ENCODE data around the gene ACAD8. TPM values are rescaled to one million over a fixed set of nuclear protein-coding genes. Genes with fewer than 3 reads are reported as not detected.

ACAD8 gene
- total RNA-seq, 1 experiment from 2014 or later: 18.9 TPM

DNA sequence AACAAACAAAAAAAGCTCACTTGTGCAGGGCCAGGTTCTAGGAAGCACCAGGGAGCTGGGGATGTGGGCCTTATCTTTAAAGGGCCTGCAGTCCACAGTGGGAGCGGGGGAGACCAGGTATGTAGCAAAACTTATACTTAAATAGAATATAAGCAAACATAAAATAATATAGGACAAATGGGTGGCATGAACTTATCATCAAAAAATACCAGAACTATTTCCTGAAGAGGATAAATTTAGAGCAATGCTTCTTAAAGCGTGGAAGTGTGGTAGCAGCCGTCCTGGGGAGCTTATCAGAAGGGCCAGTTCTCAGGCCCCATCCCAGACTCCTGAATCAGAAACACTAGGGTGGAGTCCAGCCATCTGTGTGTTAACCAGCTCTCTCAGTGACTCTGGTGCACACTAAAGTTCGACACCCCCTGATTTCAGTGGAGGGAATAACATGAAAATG, 19.6 kb upstream of the ACAD8 start:
- Mint-ChIP-seq H3K4me1 (ENCODE audit: insufficient read depth, unreplicated experiment) (peaks cover 8% of the 10 kb centered on the region), H3K9me3 (ENCODE audit: unreplicated experiment) (no peaks in the 10 kb centered on the region), H3K27ac (ENCODE audit: low read depth, unreplicated experiment) (no peak overlapping the region), H3K36me3 (ENCODE audit: insufficient read depth, unreplicated experiment) (peaks cover 27% of the 10 kb centered on the region), H3K4me3 (ENCODE audit: unreplicated experiment) (no peak overlapping the region), H3K27me3 (ENCODE audit: insufficient read depth, unreplicated experiment) (no peaks in the 10 kb centered on the region)
- no TSS peak for BruUV-seq (replicated peaks)
- POLR2A ChIA-PET: interaction anchor here (1.2 to 1.5 kb wide), 2 partner anchors 9 to 10 kb away, joined by 3 to 4 read pairs; partner anchors contain the start of genes NCAPD3 and VPS26B
- intact Hi-C loops (cut with micrococcal nuclease): no loop called here
- CTCF ChIA-PET: interaction anchor here (0.6 to 1.6 kb wide), 5 partner anchors 10 to 1669 kb away, joined by 3 to 6 read pairs (median 3); no protein-coding TSS in a partner anchor
- DNase-seq (ENCODE audit: unreplicated experiment): no peak
- TF ChIP-seq, protein P1, sequence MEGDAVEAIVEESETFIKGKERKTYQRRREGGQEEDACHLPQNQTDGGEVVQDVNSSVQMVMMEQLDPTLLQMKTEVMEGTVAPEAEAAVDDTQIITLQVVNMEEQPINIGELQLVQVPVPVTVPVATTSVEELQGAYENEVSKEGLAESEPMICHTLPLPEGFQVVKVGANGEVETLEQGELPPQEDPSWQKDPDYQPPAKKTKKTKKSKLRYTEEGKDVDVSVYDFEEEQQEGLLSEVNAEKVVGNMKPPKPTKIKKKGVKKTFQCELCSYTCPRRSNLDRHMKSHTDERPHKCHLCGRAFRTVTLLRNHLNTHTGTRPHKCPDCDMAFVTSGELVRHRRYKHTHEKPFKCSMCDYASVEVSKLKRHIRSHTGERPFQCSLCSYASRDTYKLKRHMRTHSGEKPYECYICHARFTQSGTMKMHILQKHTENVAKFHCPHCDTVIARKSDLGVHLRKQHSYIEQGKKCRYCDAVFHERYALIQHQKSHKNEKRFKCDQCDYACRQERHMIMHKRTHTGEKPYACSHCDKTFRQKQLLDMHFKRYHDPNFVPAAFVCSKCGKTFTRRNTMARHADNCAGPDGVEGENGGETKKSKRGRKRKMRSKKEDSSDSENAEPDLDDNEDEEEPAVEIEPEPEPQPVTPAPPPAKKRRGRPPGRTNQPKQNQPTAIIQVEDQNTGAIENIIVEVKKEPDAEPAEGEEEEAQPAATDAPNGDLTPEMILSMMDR (IDR thresholded peaks at IDR 0.05; ENCODE audit: unreplicated experiment): no peak

DNA sequence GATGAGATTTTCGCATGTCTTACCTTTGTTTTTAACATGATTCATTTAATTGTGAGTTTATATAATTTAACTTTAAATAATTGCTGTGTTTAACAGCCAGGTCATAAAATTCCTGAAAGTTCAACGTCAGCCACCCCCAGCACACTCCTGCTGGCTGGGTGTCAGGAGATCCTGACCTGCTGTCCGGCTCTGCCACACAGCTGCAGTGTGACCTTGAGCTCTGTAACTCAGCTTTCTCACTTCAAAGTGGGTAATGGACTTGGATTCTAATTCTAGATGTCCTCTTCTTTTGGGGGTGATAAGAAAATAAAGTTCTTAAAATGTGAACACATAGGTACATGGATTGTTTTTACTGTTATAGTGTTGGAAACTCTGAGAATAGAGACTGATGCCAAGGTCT, 18.0 kb upstream of the ACAD8 start:
- Mint-ChIP-seq H3K4me1 (ENCODE audit: insufficient read depth, unreplicated experiment) (no peaks in the 10 kb centered on the region), H3K27ac (ENCODE audit: low read depth, unreplicated experiment) (no peak overlapping the region), H3K36me3 (ENCODE audit: insufficient read depth, unreplicated experiment) (peaks cover 21% of the 10 kb centered on the region), H3K4me3 (ENCODE audit: unreplicated experiment) (no peak overlapping the region), H3K9me3 (ENCODE audit: unreplicated experiment) (no peaks in the 10 kb centered on the region), H3K27me3 (ENCODE audit: insufficient read depth, unreplicated experiment) (no peaks in the 10 kb centered on the region)
- intact Hi-C loops (cut with micrococcal nuclease): no loop called here
- TF ChIP-seq, protein P1 (IDR thresholded peaks at IDR 0.05; ENCODE audit: unreplicated experiment): no peak
- no TSS peak for BruUV-seq (replicated peaks)
- no peak for DNase-seq (ENCODE audit: unreplicated experiment)
- POLR2A ChIA-PET: no interaction called here
- CTCF ChIA-PET: interaction anchor here (0.7 kb wide), 1 partner anchor 17 kb away, joined by 3 read pairs; no protein-coding TSS in a partner anchor

DNA sequence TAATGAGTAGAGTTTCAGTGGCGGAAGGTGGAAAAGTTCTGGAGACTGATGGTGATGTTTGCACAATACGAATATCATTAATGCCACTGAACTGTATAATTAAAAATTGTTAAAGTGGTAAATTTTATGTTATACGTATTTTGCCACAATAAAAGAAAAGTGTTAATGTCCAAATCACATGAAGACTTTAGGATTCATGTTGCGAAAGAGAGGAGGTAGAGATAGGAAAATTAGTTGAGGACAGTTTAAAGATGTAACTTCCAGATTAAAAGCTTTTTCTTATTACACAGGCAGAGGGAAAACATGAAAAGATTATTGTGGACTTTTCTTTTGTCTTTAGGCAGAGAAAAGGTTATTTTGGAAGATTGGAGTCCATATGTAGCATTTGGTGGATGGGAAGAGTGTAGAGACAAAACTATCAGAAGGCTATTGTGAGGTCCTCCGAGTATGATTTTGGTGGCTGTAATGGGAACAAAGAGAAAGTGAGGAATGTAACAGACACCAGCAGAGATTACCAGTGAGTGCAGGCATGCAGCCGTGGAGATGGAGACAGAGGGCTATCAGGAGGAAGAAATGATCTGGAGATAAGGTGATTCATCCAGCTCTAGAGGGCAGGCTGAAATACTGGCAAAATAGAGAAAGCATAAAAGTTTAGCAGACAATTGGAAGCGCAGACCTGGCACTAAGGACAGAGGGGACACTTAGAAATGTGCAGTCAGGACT, 16.4 kb upstream of the ACAD8 start:
- Mint-ChIP-seq H3K36me3 (ENCODE audit: insufficient read depth, unreplicated experiment) (peaks cover 14% of the 10 kb centered on the region), H3K9me3 (ENCODE audit: unreplicated experiment) (no peaks in the 10 kb centered on the region), H3K4me1 (ENCODE audit: insufficient read depth, unreplicated experiment) (no peaks in the 10 kb centered on the region), H3K27me3 (ENCODE audit: insufficient read depth, unreplicated experiment) (no peaks in the 10 kb centered on the region), H3K4me3 (ENCODE audit: unreplicated experiment) (no peak overlapping the region), H3K27ac (ENCODE audit: low read depth, unreplicated experiment) (peak overlapping the region; percentile 28)
- BruUV-seq (replicated peaks): no TSS peak
- DNase-seq (ENCODE audit: unreplicated experiment): no peak
- ChIA-PET CTCF (interaction anchor here (0.6 kb wide), 1 partner anchor 73 kb away, joined by 4 read pairs; no protein-coding TSS in a partner anchor), POLR2A (no interaction called here)
- intact Hi-C loops (cut with micrococcal nuclease): no loop called here
- TF ChIP-seq, protein P1 (IDR thresholded peaks at IDR 0.05; ENCODE audit: unreplicated experiment): no peak

DNA sequence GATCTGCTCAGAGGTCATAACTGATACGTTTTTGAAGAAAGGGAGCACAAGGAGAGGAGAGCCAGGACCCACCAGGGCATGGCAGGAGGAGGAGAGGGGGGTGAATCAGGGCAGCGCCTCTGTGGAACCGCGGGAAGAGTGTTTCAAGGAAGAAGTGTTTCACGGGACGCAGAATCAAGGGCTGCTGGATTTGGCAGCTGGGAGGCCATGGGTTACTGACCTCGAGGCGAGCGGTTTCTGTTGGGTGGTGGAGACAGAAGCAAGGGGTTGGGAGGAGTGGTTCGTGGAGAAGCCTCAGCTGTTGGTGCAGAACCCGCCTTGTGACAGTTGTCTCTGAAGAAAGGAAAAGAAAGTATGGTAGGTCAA, 15.8 kb upstream of the ACAD8 start:
- CTCF ChIA-PET: interaction anchor here (0.6 kb wide), 1 partner anchor 74 kb away, joined by 4 read pairs; no protein-coding TSS in a partner anchor
- Mint-ChIP-seq H3K36me3 (ENCODE audit: insufficient read depth, unreplicated experiment) (peaks cover 14% of the 10 kb centered on the region), H3K27me3 (ENCODE audit: insufficient read depth, unreplicated experiment) (no peaks in the 10 kb centered on the region), H3K4me3 (ENCODE audit: unreplicated experiment) (no peak overlapping the region), H3K4me1 (ENCODE audit: insufficient read depth, unreplicated experiment) (no peaks in the 10 kb centered on the region), H3K9me3 (ENCODE audit: unreplicated experiment) (no peaks in the 10 kb centered on the region), H3K27ac (ENCODE audit: low read depth, unreplicated experiment) (peak overlapping the region; percentile 28)
- BruUV-seq (replicated peaks): no TSS peak
- no peak for DNase-seq (ENCODE audit: unreplicated experiment)
- intact Hi-C loops (cut with micrococcal nuclease): no loop called here
- TF ChIP-seq, protein P1 (IDR thresholded peaks at IDR 0.05; ENCODE audit: unreplicated experiment): no peak
- POLR2A ChIA-PET: interaction anchor here (2.4 kb wide), 1 partner anchor 14 kb away, joined by 8 read pairs; no protein-coding TSS in a partner anchor
